Measurements from ENCODE around the gene FCHSD2.
A peak's percentile ranks its signal among the peaks of the same experiment; 100 is the strongest.

DNA sequence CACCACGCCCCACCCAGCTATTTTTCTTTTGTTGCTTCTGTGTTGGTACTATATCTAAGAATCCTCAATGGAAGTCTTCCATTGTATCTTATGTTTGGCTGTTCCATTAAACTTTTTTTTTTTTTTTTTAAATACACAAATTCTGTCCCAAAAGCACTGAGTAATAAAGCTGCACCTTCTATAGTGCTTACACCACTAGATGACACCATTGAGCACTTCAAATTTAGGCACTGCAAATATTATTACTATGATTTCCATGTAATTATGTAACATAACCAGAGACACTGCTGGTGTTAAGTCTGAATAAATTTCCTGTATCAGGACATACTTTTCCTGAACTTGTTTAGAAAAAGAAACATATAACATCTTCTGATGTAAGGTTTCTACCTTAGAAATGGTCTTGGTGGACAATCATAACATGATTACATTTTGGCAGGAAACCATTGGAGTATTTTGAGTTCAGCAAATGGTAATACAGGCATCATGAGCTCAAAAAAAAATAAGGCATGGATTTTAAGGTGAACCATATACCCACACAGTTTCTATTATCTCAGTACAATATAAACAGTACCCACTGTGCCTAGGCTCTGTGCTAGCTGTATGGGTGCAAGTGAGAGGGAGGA lies 217.4 kb downstream of the FCHSD2 start:
- TF ChIP-seq, protein P1, sequence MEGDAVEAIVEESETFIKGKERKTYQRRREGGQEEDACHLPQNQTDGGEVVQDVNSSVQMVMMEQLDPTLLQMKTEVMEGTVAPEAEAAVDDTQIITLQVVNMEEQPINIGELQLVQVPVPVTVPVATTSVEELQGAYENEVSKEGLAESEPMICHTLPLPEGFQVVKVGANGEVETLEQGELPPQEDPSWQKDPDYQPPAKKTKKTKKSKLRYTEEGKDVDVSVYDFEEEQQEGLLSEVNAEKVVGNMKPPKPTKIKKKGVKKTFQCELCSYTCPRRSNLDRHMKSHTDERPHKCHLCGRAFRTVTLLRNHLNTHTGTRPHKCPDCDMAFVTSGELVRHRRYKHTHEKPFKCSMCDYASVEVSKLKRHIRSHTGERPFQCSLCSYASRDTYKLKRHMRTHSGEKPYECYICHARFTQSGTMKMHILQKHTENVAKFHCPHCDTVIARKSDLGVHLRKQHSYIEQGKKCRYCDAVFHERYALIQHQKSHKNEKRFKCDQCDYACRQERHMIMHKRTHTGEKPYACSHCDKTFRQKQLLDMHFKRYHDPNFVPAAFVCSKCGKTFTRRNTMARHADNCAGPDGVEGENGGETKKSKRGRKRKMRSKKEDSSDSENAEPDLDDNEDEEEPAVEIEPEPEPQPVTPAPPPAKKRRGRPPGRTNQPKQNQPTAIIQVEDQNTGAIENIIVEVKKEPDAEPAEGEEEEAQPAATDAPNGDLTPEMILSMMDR (conservative IDR thresholded peaks at IDR 0.05 in 1 of 2, IDR thresholded peaks at IDR 0.05 in 1 of 2; ENCODE audit: low read depth in 1 of 2, low read length in 2 of 2): peak; percentile 47 to 80
- no peak for TF ChIP-seq EZH2 (IDR thresholded peaks at IDR 0.05; ENCODE audit: low read length, missing control alignments)
